Mucosa of descending colon (tissue), 3 donors: Measurements from ENCODE around the gene TTC19. TPM values are rescaled to one million over a fixed set of nuclear protein-coding genes. Genes with fewer than 3 reads are reported as not detected.

Source experiments
- ATAC-seq: fragments of 200-7000 bp; cut with Tn5 transposase; one replicate; pipeline ENCODE4 v1.9.1; 2020; ENCODE audit warnings: mild to moderate bottlenecking, moderate library complexity
- DNase-seq, 3 donors: peaks; one replicate each; pipeline ENCODE4 v3.0.0-alpha.2; 2020
- H3K36me3 ChIP-seq: fragments of 200-600 bp; one replicate; pipeline ENCODE4 v1.8.0; 2021; ENCODE audit warnings: low read depth, mild to moderate bottlenecking
- H3K4me1 ChIP-seq: fragments of 200-600 bp; one replicate; pipeline ENCODE4 v1.8.0; 2021; ENCODE audit warnings: low read depth, mild to moderate bottlenecking
- H3K4me3 ChIP-seq: fragments of 200-600 bp; one replicate; pipeline ENCODE4 v1.8.0; 2021; ENCODE audit warnings: mild to moderate bottlenecking
- H3K9me3 ChIP-seq: fragments of 200-600 bp; one replicate; pipeline ENCODE4 v1.8.0; 2021; ENCODE audit warnings: mild to moderate bottlenecking
- CTCF ChIP-seq: fragments of 200-600 bp; IDR thresholded peaks from one replicate; pipeline ENCODE4 v1.8.0; 2022; ENCODE audit warnings: antibody characterized with exemption, mild to moderate bottlenecking
- intact Hi-C, 2 donors: fragments of 100-400 bp; cut with DNase I in 1 of 2; cut with micrococcal nuclease in 1 of 2; formaldehyde crosslinking; loops; one replicate each; pipeline versions ENCODE4 v1.11.0 to v1.11.1; 2022; cut with DNase I, micrococcal nuclease
- total RNA-seq, 3 donors: library from RNA; stranded (reverse); fragmentation: NEBNext Ultra II Directional in 2 of 3; extraction: Animal tissue kit (Norgen Biotek cat#: 25700) in 2 of 3; gene quantifications; one replicate each; pipeline versions ENCODE4 v1.2.1 to v1.2.4, GENCODE V29; 2021 to 2023
- donor health status: DM: no; HTN: no; CAD: no; lungs with moderate emphysema.
- donor health status: DM: no; HTN: no; CAD: no.
- donor health status: DM: no; HTN: yes; CAD: no.

Gene TTC19
- total RNA-seq, 3 donors from 2014 or later, result 32.5 to 52.2 (median 41.9) TPM

- ATAC-seq (no peak), DNase-seq (no peak)
- H3K36me3 ChIP-seq, result peaks cover 3% of the 10 kb centered on the region
- H3K9me3 ChIP-seq, result no peaks in the 10 kb centered on the region
- no peak overlapping the region for H3K4me3 ChIP-seq
- TF ChIP-seq CTCF, result no peak
- H3K4me1 ChIP-seq, result peaks cover 8% of the 10 kb centered on the region
- intact Hi-C loops, result no loop called here
These were observed 4.2 kb downstream of the TTC19 start for GRCh38 chr17:16003841-16004240.

- DNase-seq, result no peak
- intact Hi-C loops, result no loop called here
- Histone ChIP-seq H3K9me3 (no peaks in the 10 kb centered on the region), H3K36me3 (peaks cover 3% of the 10 kb centered on the region), H3K4me1 (peaks cover 6% of the 10 kb centered on the region), H3K4me3 (no peak overlapping the region)
- ATAC-seq, result no peak
- TF ChIP-seq CTCF, result no peak
These were observed 6.0 kb downstream of the TTC19 start for GRCh38 chr17:16005636-16006035.

GRCh38 chr17:16007439-16007838, 7.8 kb downstream of the TTC19 start:
- ATAC-seq (no peak), DNase-seq (no peak)
- no peak overlapping the region for H3K4me3 ChIP-seq
- H3K36me3 ChIP-seq, result peaks cover 3% of the 10 kb centered on the region
- H3K9me3 ChIP-seq, result no peaks in the 10 kb centered on the region
- H3K4me1 ChIP-seq, result peaks cover 9% of the 10 kb centered on the region
- intact Hi-C loops, result no loop called here
- TF ChIP-seq CTCF, result no peak

GRCh38 chr17:16013943-16014407, 14.4 kb downstream of the TTC19 start:
- no peak for TF ChIP-seq CTCF
- Histone ChIP-seq H3K36me3 (no peaks in the 10 kb centered on the region), H3K4me3 (no peak overlapping the region), H3K4me1 (peaks cover 9% of the 10 kb centered on the region), H3K9me3 (no peaks in the 10 kb centered on the region)
- intact Hi-C loops, result no loop called here
- peak; percentile 85 for ATAC-seq
- no peak for DNase-seq

- no peaks in the 10 kb centered on the region for H3K4me1 ChIP-seq
- intact Hi-C loops, result no loop called here
- no peak for TF ChIP-seq CTCF
- DNase-seq (no peak), ATAC-seq (no peak)
- no peak overlapping the region for H3K4me3 ChIP-seq
- no peaks in the 10 kb centered on the region for H3K36me3 ChIP-seq
- no peaks in the 10 kb centered on the region for H3K9me3 ChIP-seq
These were observed 19.7 kb downstream of the TTC19 start for GRCh38 chr17:16019347-16019746.

GRCh38 chr17:16023881-16024280, 24.3 kb downstream of the TTC19 start:
- no peak for TF ChIP-seq CTCF
- H3K4me1 ChIP-seq, result no peaks in the 10 kb centered on the region
- H3K9me3 ChIP-seq, result no peaks in the 10 kb centered on the region
- no peak overlapping the region for H3K4me3 ChIP-seq
- intact Hi-C loops, result no loop called here
- no peaks in the 10 kb centered on the region for H3K36me3 ChIP-seq
- ATAC-seq, result no peak
- DNase-seq, result no peak
